Measurements from ENCODE around the gene TM6SF1. TPM values are rescaled to one million over a fixed set of nuclear protein-coding genes. Genes with fewer than 3 reads are reported as not detected.
"Not testable (repeated sequence)": the region's sequence is repeated elsewhere in the genome, so short reads cannot be mapped to it uniquely, and the experiment has no call there.

TM6SF1 gene
- total RNA-seq, 2 experiments from 2014 or later, result 2.1 to 2.6 TPM

DNA sequence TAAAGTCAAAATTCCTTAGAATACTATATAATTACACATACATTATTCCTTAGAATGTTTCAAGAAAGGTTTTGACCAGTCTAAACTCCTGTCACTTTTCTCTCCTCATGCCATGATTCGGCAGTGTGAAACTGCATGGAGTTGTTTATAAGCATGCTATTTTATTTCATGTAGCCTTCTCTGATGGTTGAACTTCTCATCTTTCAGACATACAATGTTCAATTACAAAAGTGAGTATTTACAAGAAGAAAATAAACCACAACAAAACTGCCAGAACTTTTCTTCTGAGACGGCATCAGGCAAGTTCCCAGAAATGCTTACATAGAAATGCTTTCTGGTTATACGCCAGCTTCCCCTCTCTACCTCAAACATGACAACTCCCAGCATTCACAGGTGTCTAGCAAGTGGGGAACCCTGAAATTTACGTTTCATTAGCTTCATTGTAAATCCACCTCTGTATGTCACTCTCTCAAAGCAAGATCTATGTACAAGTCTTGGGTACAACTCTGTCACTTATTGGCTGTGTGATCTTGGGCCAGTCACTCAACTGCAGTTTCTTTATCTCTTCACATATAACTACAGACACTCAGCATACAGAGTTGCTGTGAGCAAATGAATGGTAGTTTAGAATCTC lies 57.4 kb downstream of the TM6SF1 start:
- ChIA-PET CTCF (no interaction called here), POLR2A (no interaction called here)

- ChIA-PET CTCF (no interaction called here), POLR2A (no interaction called here)
These were observed 58.8 kb downstream of the TM6SF1 start for GRCh38 chr15:83166218-83166617.

GRCh38 chr15:83166830-83167229 lies 59.4 kb downstream of the TM6SF1 start:
- POLR2A ChIA-PET, result no interaction called here
- CTCF ChIA-PET, result no interaction called here

GRCh38 chr15:83169576-83169975 lies 62.1 kb downstream of the TM6SF1 start:
- CTCF ChIA-PET, POLR2A ChIA-PET: not testable (repeated sequence)

- POLR2A ChIA-PET, result no interaction called here
- CTCF ChIA-PET, result no interaction called here
These were observed 63.2 kb downstream of the TM6SF1 start for GRCh38 chr15:83170474-83171165.

GRCh38 chr15:83174891-83175290 lies 67.4 kb downstream of the TM6SF1 start:
- ChIA-PET CTCF (no interaction called here), POLR2A (no interaction called here)

DNA sequence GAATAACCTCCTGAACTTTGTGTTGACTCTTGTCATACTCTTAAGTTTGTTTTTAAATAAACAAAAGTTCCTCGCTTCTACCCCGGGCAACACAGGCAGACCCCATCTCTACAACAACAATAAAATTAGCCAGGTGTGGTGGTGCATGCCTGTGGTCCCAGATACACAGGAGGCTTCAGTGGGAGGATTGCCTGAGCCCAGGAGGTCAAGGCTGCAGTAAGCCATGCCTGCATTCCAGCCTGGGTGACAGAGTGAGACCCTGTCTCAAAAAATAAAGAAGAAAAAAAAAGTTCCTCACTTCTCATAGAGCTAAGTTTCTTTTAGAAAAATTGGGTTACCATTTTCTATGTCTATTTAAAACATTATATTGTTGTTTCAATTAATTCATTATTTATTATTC lies 70.9 kb downstream of the TM6SF1 start:
- ChIA-PET POLR2A (no interaction called here), CTCF (no interaction called here)

- POLR2A ChIA-PET, result no interaction called here
- CTCF ChIA-PET, result no interaction called here
These were observed 71.5 kb downstream of the TM6SF1 start for GRCh38 chr15:83178869-83179325.

GRCh38 chr15:83185561-83185960 lies 78.1 kb downstream of the TM6SF1 start:
- CTCF ChIA-PET, result no interaction called here
- POLR2A ChIA-PET, result no interaction called here

Other genes with a start within 250 kb of the TM6SF1 start
- gene HOMER2, start 154.9 kb upstream of the TM6SF1 start, total RNA-seq, result 10 to 100 TPM in 1 of 2 experiments, 1 to 10 TPM in 1; 8.6 to 10.8 TPM
- gene RAMAC, start 121.4 kb upstream of the TM6SF1 start, total RNA-seq, result 10 to 100 TPM; 27.4 to 30.0 TPM
- gene C15orf40, start 96.0 kb upstream of the TM6SF1 start, total RNA-seq, result 10 to 100 TPM; 30.5 TPM
- gene BTBD1, start 40.4 kb upstream of the TM6SF1 start, total RNA-seq, result 10 to 100 TPM; 56.5 to 58.0 TPM
- gene HDGFL3, start 100.2 kb downstream of the TM6SF1 start, total RNA-seq, result 1 to 10 TPM; 6.9 to 7.4 TPM
- not detected for gene BNC1, start 177.0 kb downstream of the TM6SF1 start, total RNA-seq